Measurements from ENCODE around the gene SLCO2B1. TPM values are rescaled to one million over a fixed set of nuclear protein-coding genes. Genes with fewer than 3 reads are reported as not detected.

SLCO2B1 gene
- total RNA-seq, 1 experiment from 2014 or later, result 277 TPM

- CTCF ChIA-PET, result interaction anchor here (0.8 to 1.9 kb wide), 3 partner anchors 12 to 32 kb away, joined by 3 to 7 read pairs (median 6); no protein-coding TSS in a partner anchor
- Mint-ChIP-seq H3K9me3 (ENCODE audit: unreplicated experiment) (peaks cover 9% of the 10 kb centered on the region), H3K27me3 (ENCODE audit: insufficient read depth, unreplicated experiment) (peaks cover 17% of the 10 kb centered on the region), H3K4me3 (ENCODE audit: unreplicated experiment) (no peak overlapping the region), H3K36me3 (ENCODE audit: insufficient read depth, unreplicated experiment) (no peaks in the 10 kb centered on the region), H3K4me1 (ENCODE audit: low read depth, unreplicated experiment) (no peaks in the 10 kb centered on the region), H3K27ac (ENCODE audit: unreplicated experiment) (no peak overlapping the region)
- no TSS peak for BruUV-seq (replicated peaks)
- Histone ChIP-seq H3K9me3 (no peaks in the 10 kb centered on the region), H3K4me3 (ENCODE audit: low read depth, low read length) (no peak overlapping the region), H3K4me1 (peaks cover 10% of the 10 kb centered on the region; the same call in 1 of the 2 replicates), H3K27me3 (replicated peaks; ENCODE audit: control insufficient read depth, insufficient read depth, low read length) (no peaks in the 10 kb centered on the region; the same call in 1 of the 2 replicates), H3K36me3 (ENCODE audit: control insufficient read depth, insufficient read depth, low read length) (no peaks in the 10 kb centered on the region)
- intact Hi-C loops (cut with micrococcal nuclease; ENCODE audit: unreplicated experiment), result no loop called here
- POLR2A ChIA-PET, result no interaction called here
- TF ChIP-seq CTCF (IDR thresholded peaks at IDR 0.05; ENCODE audit: insufficient read depth in 1 of 2, low read depth in 1 of 2, low read length in 1 of 2, severe bottlenecking in 1 of 2, unreplicated experiment in 1 of 2), result no peak
- DNase-seq, result no peak
Observed at GRCh38 chr11:75237050-75237449, 86.1 kb downstream of the SLCO2B1 start.

GRCh38 chr11:75238595-75239440 is 87.9 kb downstream of the SLCO2B1 start:
- POLR2A ChIA-PET, result no interaction called here
- no peak for TF ChIP-seq CTCF (IDR thresholded peaks at IDR 0.05; ENCODE audit: insufficient read depth in 1 of 2, low read depth in 1 of 2, low read length in 1 of 2, severe bottlenecking in 1 of 2, unreplicated experiment in 1 of 2)
- no peak overlapping the region for H3K27ac Mint-ChIP-seq (ENCODE audit: unreplicated experiment)
- intact Hi-C loops (cut with micrococcal nuclease; ENCODE audit: unreplicated experiment), result no loop called here
- H3K4me3 Mint-ChIP-seq (ENCODE audit: unreplicated experiment), result peak overlapping the region; percentile 38
- H3K27me3 ChIP-seq (replicated peaks; ENCODE audit: control insufficient read depth, insufficient read depth, low read length), result peaks cover 6% of the 10 kb centered on the region
- peaks cover 4% of the 10 kb centered on the region for H3K9me3 Mint-ChIP-seq (ENCODE audit: unreplicated experiment)
- no peak for DNase-seq
- H3K36me3 Mint-ChIP-seq (ENCODE audit: insufficient read depth, unreplicated experiment), result no peaks in the 10 kb centered on the region
- no peaks in the 10 kb centered on the region for H3K36me3 ChIP-seq (ENCODE audit: control insufficient read depth, insufficient read depth, low read length)
- CTCF ChIA-PET, result interaction anchor here (0.5 to 14.2 kb wide), 7 partner anchors 9 to 96 kb away, joined by 3 to 437 read pairs (median 6); no protein-coding TSS in a partner anchor
- H3K27me3 Mint-ChIP-seq (ENCODE audit: insufficient read depth, unreplicated experiment), result peaks cover 29% of the 10 kb centered on the region
- no peak overlapping the region for H3K4me3 ChIP-seq (ENCODE audit: low read depth, low read length)
- H3K4me1 Mint-ChIP-seq (ENCODE audit: low read depth, unreplicated experiment), result no peaks in the 10 kb centered on the region
- H3K4me1 ChIP-seq, result peaks cover 10% of the 10 kb centered on the region; the same call in 1 of the 2 replicates
- no TSS peak for BruUV-seq (replicated peaks)
- H3K9me3 ChIP-seq, result no peaks in the 10 kb centered on the region

DNA sequence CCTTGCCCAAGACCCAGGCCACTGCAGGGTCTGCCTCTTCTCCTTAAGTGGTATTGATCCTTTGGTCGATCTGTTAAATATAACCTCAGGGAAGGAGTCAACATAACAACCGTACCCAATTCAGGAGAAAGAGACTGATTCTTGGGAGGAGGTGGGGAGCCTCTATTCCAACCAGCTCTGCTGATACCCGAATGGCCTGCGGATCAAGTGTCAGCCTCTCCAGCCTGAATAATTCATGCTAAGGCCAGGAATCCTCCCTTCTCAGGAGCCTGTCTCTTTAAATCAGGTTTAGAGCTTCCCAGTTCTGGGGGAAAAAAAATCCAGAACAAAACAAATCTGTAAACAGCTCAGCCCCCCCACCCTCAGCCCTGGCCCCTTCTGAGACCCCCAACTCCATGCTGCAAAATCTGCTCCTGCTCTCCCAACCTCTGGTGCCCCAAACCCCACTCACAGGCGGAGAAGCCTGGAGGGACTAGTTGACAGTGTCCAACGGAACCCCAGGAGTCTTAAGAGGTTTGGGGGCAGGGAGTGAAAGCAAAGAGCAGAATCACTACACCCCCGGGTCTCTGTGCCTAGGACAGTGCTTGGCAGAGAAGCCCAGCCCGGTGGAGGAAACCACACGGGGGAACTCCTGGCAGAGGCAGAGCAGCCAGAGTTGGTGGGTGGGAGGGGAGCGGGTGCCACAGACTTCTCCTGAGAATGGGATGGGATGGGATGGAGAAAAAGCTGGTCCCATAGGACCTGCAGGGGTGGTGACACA is 88.8 kb downstream of the SLCO2B1 start:
- TSS peak; percentile 46 for BruUV-seq (replicated peaks)
- Histone ChIP-seq H3K36me3 (ENCODE audit: control insufficient read depth, insufficient read depth, low read length) (no peaks in the 10 kb centered on the region), H3K4me1 (peaks cover 10% of the 10 kb centered on the region; the same call in 1 of the 2 replicates), H3K27me3 (replicated peaks; ENCODE audit: control insufficient read depth, insufficient read depth, low read length) (peaks cover 6% of the 10 kb centered on the region), H3K4me3 (ENCODE audit: low read depth, low read length) (no peak overlapping the region), H3K9me3 (no peaks in the 10 kb centered on the region)
- ChIA-PET POLR2A (no interaction called here), CTCF (interaction anchor here (0.5 to 14.2 kb wide), 13 partner anchors 8 to 497 kb away, joined by 3 to 437 read pairs (median 13); no protein-coding TSS in a partner anchor)
- Mint-ChIP-seq H3K27ac (ENCODE audit: unreplicated experiment) (no peak overlapping the region), H3K27me3 (ENCODE audit: insufficient read depth, unreplicated experiment) (peaks cover 30% of the 10 kb centered on the region), H3K4me1 (ENCODE audit: low read depth, unreplicated experiment) (no peaks in the 10 kb centered on the region), H3K9me3 (ENCODE audit: unreplicated experiment) (no peaks in the 10 kb centered on the region), H3K4me3 (ENCODE audit: unreplicated experiment) (peak overlapping the region; percentile 78), H3K36me3 (ENCODE audit: insufficient read depth, unreplicated experiment) (no peaks in the 10 kb centered on the region)
- no peak for TF ChIP-seq CTCF (IDR thresholded peaks at IDR 0.05; ENCODE audit: insufficient read depth in 1 of 2, low read depth in 1 of 2, low read length in 1 of 2, severe bottlenecking in 1 of 2, unreplicated experiment in 1 of 2)
- intact Hi-C loops (cut with micrococcal nuclease; ENCODE audit: unreplicated experiment), result loop anchor here (2.0 to 10.0 kb wide), 2 partner anchors 35 to 535 kb away; no protein-coding TSS in a partner anchor
- peak in 1 of 2 experiments; percentile 30 for DNase-seq

Measured in Caco-2 (cell line).